Gastroesophageal sphincter (tissue), 3 donors: ENCODE measurements around the gene APCDD1L.

Experiments used
- CTCF ChIP-seq, 4 experiments: fragments of 200-600 bp in 2 of 4; fragments of 450-650 bp in 2 of 4; sonication (generic) in 1 of 4; IDR thresholded peaks; one replicate each; pipeline ENCODE4 v1.5.1; 2017 to 2019; ENCODE audit warnings: antibody characterized with exemption in 4 of 4, mild to moderate bottlenecking in 2 of 4, moderate library complexity in 2 of 4
- POLR2A ChIP-seq, 2 donors: fragments of 450-650 bp; IDR thresholded peaks; one replicate each; pipeline ENCODE4 v1.6.1; 2017; ENCODE audit warnings: antibody characterized with exemption in 2 of 2, mild to moderate bottlenecking in 2 of 2, moderate library complexity in 1 of 2

DNA sequence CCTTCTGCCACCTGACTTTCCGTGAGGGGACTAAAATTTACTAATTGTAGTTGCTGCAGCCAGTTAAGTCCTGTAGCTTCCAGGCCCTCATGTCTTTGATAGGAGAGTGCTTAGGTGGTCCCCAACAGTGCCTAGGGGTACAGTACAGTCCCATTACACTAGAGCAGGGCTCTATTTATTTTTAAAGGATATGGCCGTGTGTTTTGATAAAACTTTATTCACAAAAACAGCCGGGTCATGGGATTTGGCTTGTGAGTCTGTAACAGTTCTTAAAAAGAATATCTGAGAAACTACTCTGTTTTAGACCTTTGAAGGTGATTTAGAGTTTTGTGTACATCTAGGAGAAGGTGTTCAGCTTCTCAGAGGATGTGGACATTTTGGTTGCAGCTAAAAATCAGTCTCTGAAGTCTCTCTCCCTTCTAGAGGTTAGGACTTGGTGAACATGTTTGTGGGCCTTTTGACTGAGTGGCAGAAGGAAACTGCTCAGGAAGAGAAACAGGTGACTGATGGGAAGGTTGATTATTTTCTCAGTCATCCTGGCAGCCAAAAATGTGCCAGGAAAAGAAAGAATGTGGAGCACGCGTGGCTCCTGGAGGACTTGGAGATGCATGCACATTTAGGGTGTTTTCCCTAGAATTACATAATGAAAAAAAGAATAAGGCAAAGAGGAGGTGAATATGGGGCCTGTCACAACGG lies 68.8 kb downstream of the APCDD1L start:
- TF ChIP-seq POLR2A (IDR thresholded peaks at IDR 0.05) (no peak), CTCF (IDR thresholded peaks at IDR 0.05) (no peak)
